Measurements from ENCODE around the gene TP53RK.

DNA sequence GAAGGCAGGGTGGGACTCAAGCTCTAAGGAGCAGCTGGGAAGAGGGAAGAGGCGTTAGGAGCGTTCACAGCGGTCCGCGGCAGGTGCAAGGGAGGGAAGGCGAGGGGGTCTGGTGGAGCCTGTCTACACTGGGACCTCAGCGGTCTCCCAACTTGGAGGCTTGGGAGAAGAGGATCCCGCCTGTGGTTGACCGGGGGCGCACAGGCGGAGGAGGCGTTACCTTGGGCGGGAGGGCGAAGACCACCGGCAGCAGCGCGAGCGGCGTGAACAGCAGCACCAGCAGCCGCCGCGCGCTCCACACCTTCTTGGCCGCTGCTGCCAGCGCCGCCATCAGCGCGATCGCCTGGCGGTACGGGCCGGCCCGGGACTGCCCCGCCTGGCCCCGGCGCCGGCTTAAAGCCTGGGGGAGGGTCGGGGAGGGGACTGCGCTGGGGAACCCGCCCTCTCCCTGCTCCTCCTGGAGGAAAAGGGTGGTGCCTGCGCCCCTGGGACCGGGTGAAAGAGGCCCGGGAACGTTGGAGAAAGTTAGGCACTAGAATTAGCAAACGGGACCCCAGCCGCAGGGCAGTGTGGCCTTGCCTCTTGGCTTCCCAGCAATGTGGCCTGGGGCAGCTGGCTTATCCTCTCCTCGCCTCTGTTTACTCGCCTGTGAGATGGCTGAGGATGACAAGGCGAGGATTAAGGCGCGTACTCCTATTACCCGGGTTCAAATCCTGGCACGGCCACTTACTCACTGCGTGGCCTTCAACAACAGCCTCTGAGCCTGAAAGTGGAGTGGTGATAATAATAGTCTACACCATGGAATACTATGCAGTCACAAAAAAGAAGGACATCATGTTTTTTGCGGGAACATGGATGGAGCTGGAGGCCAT, 37.9 kb downstream of the TP53RK start, which contains the start of gene SLC13A3:
- TF ChIP-seq CTCF (IDR thresholded peaks at IDR 0.05), result peak; percentile 19
- no peak for TF ChIP-seq EZH2 (IDR thresholded peaks at IDR 0.05)

Data from neural progenitor cell (in vitro differentiated cells).